Smooth muscle cell (in vitro differentiated cells): ENCODE data around the gene POLR3B. TPM values are rescaled to one million over a fixed set of nuclear protein-coding genes. Genes with fewer than 3 reads are reported as not detected.
"Not testable (repeated sequence)": the region's sequence is repeated elsewhere in the genome, so short reads cannot be mapped to it uniquely, and the experiment has no call there.

ENCODE experiments used
- DNase-seq: peaks from one replicate; lab custom pipeline; 2025; ENCODE audit not compliant: unreplicated experiment; lab: John Stamatoyannopoulos, UW
- H2AFZ ChIP-seq: fragments of 200-600 bp; sonication (generic); 2 replicates; pipeline ENCODE4 v1.6.0; 2016; ENCODE audit warnings: antibody characterized with exemption, low read depth, mild to moderate bottlenecking
- H3F3A ChIP-seq: fragments of 200-600 bp; sonication (generic); 2 replicates; pipeline ENCODE4 v1.6.0; 2017; ENCODE audit warnings: antibody characterized with exemption, low read depth
- H3K27ac ChIP-seq: fragments of 200-600 bp; sonication (generic); 2 replicates; pipeline ENCODE4 v1.5.1; 2016; ENCODE audit warnings: low read depth, mild to moderate bottlenecking
- H3K27me3 ChIP-seq: fragments of 200-600 bp; sonication (generic); 2 replicates; pipeline ENCODE4 v1.6.1; 2016; ENCODE audit warnings: low read depth, mild to moderate bottlenecking
- H3K36me3 ChIP-seq: fragments of 200-600 bp; sonication (generic); 2 replicates; pipeline ENCODE4 v1.5.1; 2016; ENCODE audit warnings: low read depth
- H3K4me1 ChIP-seq: fragments of 200-600 bp; sonication (generic); 2 replicates; pipeline ENCODE4 v1.5.1; 2016; ENCODE audit warnings: low read depth
- H3K4me2 ChIP-seq: fragments of 200-600 bp; sonication (generic); 2 replicates; pipeline ENCODE4 v1.6.0; 2016; ENCODE audit warnings: mild to moderate bottlenecking
- H3K4me3 ChIP-seq: fragments of 200-600 bp; sonication (generic); 2 replicates; pipeline ENCODE4 v1.5.1; 2016; ENCODE audit warnings: mild to moderate bottlenecking
- H3K79me2 ChIP-seq: fragments of 200-600 bp; sonication (generic); 2 replicates; pipeline ENCODE4 v1.6.0; 2016; ENCODE audit warnings: low read depth, mild to moderate bottlenecking
- H3K9ac ChIP-seq: fragments of 200-600 bp; sonication (generic); 2 replicates; pipeline ENCODE4 v1.6.0; 2016; ENCODE audit warnings: low read depth
- H3K9me3 ChIP-seq: fragments of 200-600 bp; sonication (generic); replicated peaks from 2 replicates; pipeline ENCODE4 v1.5.1; 2016; ENCODE audit warnings: low read depth
- H4K20me1 ChIP-seq: fragments of 200-600 bp; sonication (generic); 2 replicates; pipeline ENCODE4 v1.6.0; 2016; ENCODE audit warnings: low read depth
- WGBS: methylation state at CpG from one replicate; pipeline ENCODE4 v1.1.7; 2016; ENCODE audit warnings: low lambda C conversion rate; 5-methylcytosine and 5-hydroxymethylcytosine counted together
- polyA plus RNA-seq: library from polyadenylated mRNA; unstranded; fragments of >200 nt; fragmentation: Nextera tagmentation; extraction: Ambion mirVana; gene quantifications from 2 replicates; pipeline ENCODE4 v1.2.1, GENCODE V29; 2016
- total RNA-seq: library from RNA; depleted of rRNA; stranded (reverse); fragments of >200 nt; gene quantifications from 2 replicates; pipeline ENCODE4 v1.2.3, GENCODE V29; 2014
- TF ChIP-seq, protein P1 (sequence below): fragments of 200-600 bp; sonication (generic); IDR thresholded peaks from 2 replicates; pipeline ENCODE4 v1.5.1; 2017; ENCODE audit warnings: borderline replicate concordance, mild to moderate bottlenecking, antibody characterized with exemption; ENCODE audit not compliant: insufficient read depth, poor library complexity, severe bottlenecking

Gene POLR3B
- total and polyA plus RNA-seq, 2 experiments from 2014 or later: 7.3 to 7.5 TPM

DNA sequence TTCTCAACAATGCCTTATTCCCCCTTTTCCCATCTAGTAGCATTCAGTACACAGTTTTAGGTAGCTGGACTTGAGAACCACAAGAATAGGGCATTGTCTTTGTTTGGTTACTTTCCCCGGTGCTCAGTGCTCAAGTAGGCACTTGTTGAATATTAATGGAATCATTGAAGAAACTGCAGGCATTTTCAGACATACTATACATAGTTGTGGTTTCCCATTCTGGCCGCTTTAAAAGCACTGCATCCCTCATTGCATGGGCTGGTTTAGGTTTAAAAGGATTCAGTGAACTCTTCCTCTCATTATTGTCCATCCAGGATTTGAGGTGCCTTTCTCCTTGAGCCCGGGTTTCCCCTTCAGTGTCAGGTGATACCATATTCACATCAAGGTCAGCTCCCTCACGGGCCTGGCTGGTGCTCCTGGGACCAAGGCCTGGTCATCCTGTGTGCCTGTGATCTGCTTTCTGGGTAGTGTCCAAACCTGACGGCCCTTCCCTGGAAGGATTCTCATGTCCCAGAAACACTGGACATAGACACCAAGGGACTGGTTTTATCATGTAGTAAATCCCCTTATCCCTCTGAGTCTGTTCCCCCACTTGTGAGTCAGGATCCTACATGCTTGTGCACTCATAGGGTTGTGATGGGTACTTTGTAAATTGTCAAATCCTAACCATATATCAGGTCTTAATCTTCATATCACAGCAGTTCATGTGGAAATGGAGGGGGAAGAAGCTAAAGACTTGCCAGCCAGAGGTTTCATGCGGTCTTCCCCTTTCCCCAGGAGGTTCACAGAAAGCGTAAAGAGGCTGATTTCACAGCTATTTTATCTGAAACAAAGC, 47.7 kb upstream of the POLR3B start:
- Histone ChIP-seq H4K20me1 (peaks cover 12% of the 10 kb centered on the region), H3K27me3 (no peaks in the 10 kb centered on the region), H2AFZ (no peak overlapping the region), H3K79me2 (no peaks in the 10 kb centered on the region), H3K36me3 (no peaks in the 10 kb centered on the region), H3F3A (peaks cover 19% of the 10 kb centered on the region), H3K9me3 (no peaks in the 10 kb centered on the region), H3K9ac (peak overlapping the region; percentile 57), H3K4me1 (no peaks in the 10 kb centered on the region), H3K4me3 (no peak overlapping the region), H3K27ac (peak overlapping the region; percentile 91), H3K4me2 (peak overlapping the region; percentile 75)
- WGBS: 27% methylated on average over 7 of the region's 7 CpGs
- TF ChIP-seq, protein P1, sequence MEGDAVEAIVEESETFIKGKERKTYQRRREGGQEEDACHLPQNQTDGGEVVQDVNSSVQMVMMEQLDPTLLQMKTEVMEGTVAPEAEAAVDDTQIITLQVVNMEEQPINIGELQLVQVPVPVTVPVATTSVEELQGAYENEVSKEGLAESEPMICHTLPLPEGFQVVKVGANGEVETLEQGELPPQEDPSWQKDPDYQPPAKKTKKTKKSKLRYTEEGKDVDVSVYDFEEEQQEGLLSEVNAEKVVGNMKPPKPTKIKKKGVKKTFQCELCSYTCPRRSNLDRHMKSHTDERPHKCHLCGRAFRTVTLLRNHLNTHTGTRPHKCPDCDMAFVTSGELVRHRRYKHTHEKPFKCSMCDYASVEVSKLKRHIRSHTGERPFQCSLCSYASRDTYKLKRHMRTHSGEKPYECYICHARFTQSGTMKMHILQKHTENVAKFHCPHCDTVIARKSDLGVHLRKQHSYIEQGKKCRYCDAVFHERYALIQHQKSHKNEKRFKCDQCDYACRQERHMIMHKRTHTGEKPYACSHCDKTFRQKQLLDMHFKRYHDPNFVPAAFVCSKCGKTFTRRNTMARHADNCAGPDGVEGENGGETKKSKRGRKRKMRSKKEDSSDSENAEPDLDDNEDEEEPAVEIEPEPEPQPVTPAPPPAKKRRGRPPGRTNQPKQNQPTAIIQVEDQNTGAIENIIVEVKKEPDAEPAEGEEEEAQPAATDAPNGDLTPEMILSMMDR: no peak
- no peak for DNase-seq

DNA sequence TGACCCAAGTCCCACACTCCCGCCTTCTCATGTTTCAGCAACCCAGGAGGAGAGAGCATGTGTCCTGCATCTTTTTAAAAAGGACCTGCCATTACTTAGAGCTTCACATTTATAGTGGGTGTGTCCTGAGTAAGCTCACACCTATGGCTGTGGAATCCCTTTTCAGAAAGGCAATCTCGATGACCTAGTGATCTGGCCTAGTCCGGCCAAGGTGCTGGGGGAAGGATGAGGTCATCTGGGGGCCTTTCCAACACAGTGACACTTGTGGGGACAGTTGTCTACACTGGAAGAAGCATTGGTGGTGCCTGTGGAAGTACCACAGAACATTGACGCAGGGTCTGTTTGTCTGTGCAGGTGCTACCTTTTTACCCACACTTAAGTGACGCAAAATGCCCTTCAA, 46.9 kb upstream of the POLR3B start:
- Histone ChIP-seq H3K27ac (peak overlapping the region; percentile 91), H3K36me3 (peaks cover 2% of the 10 kb centered on the region), H3F3A (peaks cover 19% of the 10 kb centered on the region), H4K20me1 (peaks cover 12% of the 10 kb centered on the region), H3K4me3 (no peak overlapping the region), H3K9ac (no peak overlapping the region), H3K79me2 (no peaks in the 10 kb centered on the region), H3K9me3 (no peaks in the 10 kb centered on the region), H2AFZ (no peak overlapping the region), H3K4me1 (no peaks in the 10 kb centered on the region), H3K27me3 (no peaks in the 10 kb centered on the region), H3K4me2 (no peak overlapping the region)
- 87% methylated on average over 5 of the region's 5 CpGs for WGBS
- no peak for DNase-seq
- TF ChIP-seq, protein P1: no peak

DNA sequence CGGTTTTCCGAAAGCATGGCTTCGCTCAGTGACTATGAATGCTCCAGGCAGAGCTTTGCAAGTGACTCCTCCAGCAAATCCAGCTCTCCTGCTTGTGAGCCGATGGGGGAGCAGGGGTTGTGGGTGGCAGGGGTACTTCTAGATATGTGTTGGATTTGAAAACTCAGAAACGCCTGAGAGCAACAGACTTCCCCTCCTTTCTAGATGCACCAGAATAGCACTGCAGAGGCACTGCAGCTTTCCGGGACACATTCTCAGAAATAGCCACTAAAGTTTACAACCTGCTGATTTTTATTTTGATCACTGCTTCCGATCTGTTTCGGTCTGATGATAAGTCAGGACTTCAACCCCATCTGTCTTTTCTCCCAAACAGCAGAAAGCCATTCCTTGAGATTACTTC, 46.4 kb upstream of the POLR3B start:
- H3K79me2 ChIP-seq: no peaks in the 10 kb centered on the region
- H3K27me3 ChIP-seq: no peaks in the 10 kb centered on the region
- no peak overlapping the region for H2AFZ ChIP-seq
- H3K9me3 ChIP-seq: no peaks in the 10 kb centered on the region
- H3K4me1 ChIP-seq: no peaks in the 10 kb centered on the region
- no peak overlapping the region for H3K27ac ChIP-seq
- peaks cover 12% of the 10 kb centered on the region for H4K20me1 ChIP-seq
- WGBS: 73% methylated on average over 8 of the region's 8 CpGs
- TF ChIP-seq, protein P1: no peak
- H3F3A ChIP-seq: peaks cover 19% of the 10 kb centered on the region
- no peak overlapping the region for H3K9ac ChIP-seq
- H3K4me2 ChIP-seq: no peak overlapping the region
- H3K36me3 ChIP-seq: peaks cover 2% of the 10 kb centered on the region
- H3K4me3 ChIP-seq: no peak overlapping the region
- DNase-seq: no peak

DNA sequence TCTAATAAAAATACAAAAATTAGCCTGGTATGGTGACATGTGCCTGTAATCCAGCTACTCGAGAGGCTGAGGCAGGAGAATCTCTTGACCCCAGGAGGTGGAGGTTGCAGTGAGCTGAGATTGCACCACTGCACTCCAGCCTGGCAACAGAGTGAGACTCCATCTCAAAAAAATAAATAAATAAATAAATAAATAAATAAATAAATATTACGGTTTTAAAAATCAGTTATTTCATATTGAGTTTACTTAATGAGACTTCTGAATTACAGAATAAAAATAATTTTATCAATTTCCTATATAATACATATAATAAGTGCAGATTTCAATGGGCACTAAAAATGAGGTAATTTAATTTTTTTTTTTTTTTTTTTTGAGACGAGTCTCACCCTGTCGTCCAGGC, 44.1 kb upstream of the POLR3B start:
- not testable (repeated sequence) for H3K27ac ChIP-seq, H3K36me3 ChIP-seq, H3K9ac ChIP-seq, H3K27me3 ChIP-seq, H3K4me3 ChIP-seq, H3K9me3 ChIP-seq, DNase-seq, H3K4me2 ChIP-seq, H3K4me1 ChIP-seq, H2AFZ ChIP-seq, H3K79me2 ChIP-seq
- Histone ChIP-seq H3F3A (peaks cover 19% of the 10 kb centered on the region), H4K20me1 (peaks cover 12% of the 10 kb centered on the region)
- 68% methylated on average over 4 of the region's 4 CpGs for WGBS
